Measurements from ENCODE around the gene GSTK1.

The GSTK1 gene

DNA sequence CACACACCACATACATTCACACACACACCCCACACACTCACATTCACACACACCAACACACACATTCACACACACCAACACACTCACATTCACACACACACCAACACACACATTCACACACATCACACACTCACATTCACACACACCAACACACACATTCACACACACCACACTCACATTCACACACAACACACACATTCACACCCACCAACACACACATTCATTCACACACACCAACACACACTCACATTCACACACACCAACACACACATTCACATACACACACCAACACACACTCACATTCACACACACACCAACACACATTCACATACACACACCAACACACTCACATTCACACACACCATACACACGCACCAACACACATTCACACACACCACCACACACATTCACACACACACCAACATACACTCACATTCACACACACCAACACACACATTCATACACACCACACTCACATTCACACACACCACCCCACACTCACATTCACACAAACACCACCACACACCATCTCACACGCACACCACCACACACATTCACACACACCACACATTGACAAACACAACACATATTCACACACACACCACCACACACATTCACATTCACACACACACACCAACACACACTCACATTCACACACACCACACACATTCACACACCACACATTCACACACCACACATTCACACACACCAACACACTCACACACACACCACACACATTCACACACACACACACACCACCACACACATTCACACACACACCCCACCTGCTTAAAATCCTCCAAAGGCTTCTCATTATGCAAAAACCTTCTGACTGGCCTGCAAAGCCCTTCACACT, 32.4 kb upstream of the GSTK1 start:
- Histone ChIP-seq H3K4me2 (ENCODE audit: low read depth, low read length, poor library complexity, severe bottlenecking) (no peak overlapping the region), H3K4me3 (ENCODE audit: low read length, poor library complexity, severe bottlenecking) (no peak overlapping the region), H3K79me2 (ENCODE audit: insufficient read depth, low read length) (no peaks in the 10 kb centered on the region), H3K9me2 (replicated peaks; ENCODE audit: low read depth, low read length) (no peaks in the 10 kb centered on the region), H3K9ac (ENCODE audit: low read depth, low read length, poor library complexity, severe bottlenecking) (no peak overlapping the region), H3K4me1 (ENCODE audit: insufficient read depth, low read length, poor library complexity, severe bottlenecking) (no peaks in the 10 kb centered on the region), H3K9me3 (ENCODE audit: insufficient read depth, low read depth, low read length) (0 out of 2 replicates have a peak, but pooled peaks cover 2% of the 10 kb centered on the region), H3K27me3 (ENCODE audit: insufficient read depth, low read length, poor library complexity, severe bottlenecking) (peaks cover 9% of the 10 kb centered on the region), H3F3A (ENCODE audit: low read depth) (no peaks in the 10 kb centered on the region), H2AFZ (ENCODE audit: low read length) (no peak overlapping the region), H4K20me1 (ENCODE audit: insufficient read depth, low read length, poor library complexity, severe bottlenecking) (no peaks in the 10 kb centered on the region), H3K36me3 (ENCODE audit: insufficient read depth, low read length) (no peaks in the 10 kb centered on the region)
- no peak for TF ChIP-seq EZH2phosphoT487 (IDR thresholded peaks at IDR 0.05; ENCODE audit: borderline replicate concordance)

DNA sequence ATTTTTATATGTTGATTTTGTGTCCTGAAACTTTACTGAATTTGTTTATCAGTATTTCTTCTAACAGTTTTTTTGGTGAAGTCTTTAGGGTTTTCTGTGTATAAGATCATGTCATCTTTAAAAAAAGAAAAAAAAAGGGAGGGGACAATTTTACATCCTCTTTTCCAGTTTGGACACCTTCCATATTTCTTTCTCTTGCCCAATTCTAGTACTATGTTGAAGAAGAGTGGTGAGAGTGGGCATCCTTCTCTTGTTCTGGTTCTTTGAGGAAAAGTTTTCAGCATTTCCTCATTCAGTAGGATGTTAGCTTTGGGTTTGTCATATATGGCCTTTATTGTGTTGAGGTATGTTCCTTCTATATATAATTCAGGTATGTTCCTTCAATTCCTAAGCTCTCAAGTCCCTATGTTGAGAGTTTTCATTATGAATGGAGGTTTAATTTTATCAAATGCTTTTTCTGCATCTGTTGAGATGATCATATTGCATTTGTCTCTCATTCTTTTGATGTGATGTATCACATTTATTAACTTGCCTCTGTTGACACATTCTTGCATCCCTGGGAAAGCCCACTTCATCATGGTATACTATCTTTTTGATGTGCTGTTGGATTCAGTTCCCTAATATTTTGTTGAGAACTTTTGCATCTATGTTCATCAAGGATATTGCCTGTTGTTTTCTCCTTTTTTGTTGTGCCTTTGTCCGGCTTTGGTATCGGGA, 29.3 kb upstream of the GSTK1 start:
- Histone ChIP-seq H3K4me3 (ENCODE audit: low read length, poor library complexity, severe bottlenecking) (no peak overlapping the region), H2AFZ (ENCODE audit: low read length) (no peak overlapping the region)
- TF ChIP-seq, protein P1, sequence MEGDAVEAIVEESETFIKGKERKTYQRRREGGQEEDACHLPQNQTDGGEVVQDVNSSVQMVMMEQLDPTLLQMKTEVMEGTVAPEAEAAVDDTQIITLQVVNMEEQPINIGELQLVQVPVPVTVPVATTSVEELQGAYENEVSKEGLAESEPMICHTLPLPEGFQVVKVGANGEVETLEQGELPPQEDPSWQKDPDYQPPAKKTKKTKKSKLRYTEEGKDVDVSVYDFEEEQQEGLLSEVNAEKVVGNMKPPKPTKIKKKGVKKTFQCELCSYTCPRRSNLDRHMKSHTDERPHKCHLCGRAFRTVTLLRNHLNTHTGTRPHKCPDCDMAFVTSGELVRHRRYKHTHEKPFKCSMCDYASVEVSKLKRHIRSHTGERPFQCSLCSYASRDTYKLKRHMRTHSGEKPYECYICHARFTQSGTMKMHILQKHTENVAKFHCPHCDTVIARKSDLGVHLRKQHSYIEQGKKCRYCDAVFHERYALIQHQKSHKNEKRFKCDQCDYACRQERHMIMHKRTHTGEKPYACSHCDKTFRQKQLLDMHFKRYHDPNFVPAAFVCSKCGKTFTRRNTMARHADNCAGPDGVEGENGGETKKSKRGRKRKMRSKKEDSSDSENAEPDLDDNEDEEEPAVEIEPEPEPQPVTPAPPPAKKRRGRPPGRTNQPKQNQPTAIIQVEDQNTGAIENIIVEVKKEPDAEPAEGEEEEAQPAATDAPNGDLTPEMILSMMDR (conservative IDR thresholded peaks at IDR 0.05; ENCODE audit: low read length) = no peak
- no peak for TF ChIP-seq EZH2phosphoT487 (IDR thresholded peaks at IDR 0.05; ENCODE audit: borderline replicate concordance)

DNA sequence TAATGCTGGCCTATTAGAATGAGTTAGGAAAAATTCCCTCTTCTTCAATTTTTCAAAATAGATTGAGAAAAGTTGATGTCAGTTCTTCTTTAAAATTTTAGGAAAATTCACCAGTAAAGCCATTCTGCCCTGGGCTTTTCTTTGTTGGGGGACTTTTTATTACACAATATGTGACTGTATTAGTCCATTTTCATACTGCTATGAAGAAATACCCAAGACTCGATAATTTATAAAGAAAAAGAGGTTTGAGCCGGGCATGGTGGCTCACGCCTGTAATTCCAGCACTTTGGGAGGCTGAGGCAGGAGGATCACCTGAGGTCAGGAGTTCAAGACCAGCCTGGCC, 28.7 kb upstream of the GSTK1 start:
- Histone ChIP-seq H3F3A (ENCODE audit: low read depth) (no peaks in the 10 kb centered on the region), H3K4me2 (ENCODE audit: low read depth, low read length, poor library complexity, severe bottlenecking) (no peak overlapping the region), H3K4me3 (ENCODE audit: low read length, poor library complexity, severe bottlenecking) (no peak overlapping the region), H4K20me1 (ENCODE audit: insufficient read depth, low read length, poor library complexity, severe bottlenecking) (no peaks in the 10 kb centered on the region), H3K27me3 (ENCODE audit: insufficient read depth, low read length, poor library complexity, severe bottlenecking) (peaks cover 9% of the 10 kb centered on the region), H3K9me3 (ENCODE audit: insufficient read depth, low read depth, low read length) (peaks cover 8% of the 10 kb centered on the region; the same call in 1 of the 2 replicates), H2AFZ (ENCODE audit: low read length) (no peak overlapping the region), H3K79me2 (ENCODE audit: insufficient read depth, low read length) (no peaks in the 10 kb centered on the region), H3K9ac (ENCODE audit: low read depth, low read length, poor library complexity, severe bottlenecking) (no peak overlapping the region), H3K36me3 (ENCODE audit: insufficient read depth, low read length) (no peaks in the 10 kb centered on the region), H3K9me2 (replicated peaks; ENCODE audit: low read depth, low read length) (no peaks in the 10 kb centered on the region), H3K4me1 (ENCODE audit: insufficient read depth, low read length, poor library complexity, severe bottlenecking) (no peaks in the 10 kb centered on the region)
- TF ChIP-seq, protein P1 (conservative IDR thresholded peaks at IDR 0.05; ENCODE audit: low read length) = no peak
- no peak for TF ChIP-seq EZH2phosphoT487 (IDR thresholded peaks at IDR 0.05; ENCODE audit: borderline replicate concordance)

More for the DNA sequence above, 29.3 kb upstream of the GSTK1 start:
- no peak overlapping the region for H3K9ac ChIP-seq (ENCODE audit: low read depth, low read length, poor library complexity, severe bottlenecking)
- peaks cover 9% of the 10 kb centered on the region for H3K27me3 ChIP-seq (ENCODE audit: insufficient read depth, low read length, poor library complexity, severe bottlenecking)
- H3K79me2 ChIP-seq (ENCODE audit: insufficient read depth, low read length) = no peaks in the 10 kb centered on the region
- H4K20me1 ChIP-seq (ENCODE audit: insufficient read depth, low read length, poor library complexity, severe bottlenecking) = no peaks in the 10 kb centered on the region
- peaks cover 8% of the 10 kb centered on the region; the same call in 1 of the 2 replicates for H3K9me3 ChIP-seq (ENCODE audit: insufficient read depth, low read depth, low read length)
- H3K9me2 ChIP-seq (replicated peaks; ENCODE audit: low read depth, low read length) = no peaks in the 10 kb centered on the region
- no peak overlapping the region for H3K4me2 ChIP-seq (ENCODE audit: low read depth, low read length, poor library complexity, severe bottlenecking)
- H3F3A ChIP-seq (ENCODE audit: low read depth) = no peaks in the 10 kb centered on the region
- H3K36me3 ChIP-seq (ENCODE audit: insufficient read depth, low read length) = no peaks in the 10 kb centered on the region
- H3K4me1 ChIP-seq (ENCODE audit: insufficient read depth, low read length, poor library complexity, severe bottlenecking) = no peaks in the 10 kb centered on the region
